ENCODE data around the gene DIS3L.
"Not testable (repeated sequence)": the region's sequence is repeated elsewhere in the genome, so short reads cannot be mapped to it uniquely, and the experiment has no call there.

The DIS3L gene

DNA sequence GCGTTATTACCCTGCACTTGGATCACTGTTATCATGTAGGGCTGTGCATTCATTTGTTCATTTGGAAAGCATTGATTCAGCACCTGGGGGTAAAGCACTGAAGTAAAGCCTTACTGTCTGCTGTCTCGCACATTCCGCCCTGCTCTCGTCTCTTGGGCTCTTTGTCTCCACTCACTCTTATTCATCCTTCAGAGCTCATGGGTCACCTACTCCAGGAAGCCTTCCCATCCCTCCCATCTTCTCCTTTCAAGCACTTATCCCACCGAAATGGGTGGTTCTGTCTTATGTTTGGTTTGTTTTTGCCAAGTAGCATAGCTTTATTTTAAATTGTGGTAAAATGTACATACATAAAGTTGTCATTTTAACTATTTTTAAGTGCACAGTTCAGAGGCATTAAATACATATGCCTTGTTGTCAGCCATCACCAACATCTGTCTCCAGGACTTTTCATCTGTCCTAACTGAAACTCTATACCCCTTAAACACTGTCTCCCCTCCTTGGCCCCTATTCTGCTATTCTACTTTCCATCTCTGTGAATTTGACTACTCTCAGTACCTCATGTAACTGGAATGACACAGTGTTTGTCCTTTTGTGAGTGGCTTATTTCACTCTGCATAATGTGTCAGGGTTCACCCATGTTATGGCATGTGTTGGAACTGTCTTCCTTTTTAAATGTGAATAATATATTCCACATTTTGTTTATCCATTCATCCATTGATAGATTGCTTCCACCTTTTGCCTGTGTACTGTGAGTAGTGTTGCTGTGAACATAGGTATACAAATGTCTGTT, 9.3 kb downstream of the DIS3L start:
- Histone ChIP-seq H3K27ac (ENCODE audit: low read length, poor library complexity, severe bottlenecking) (no peak overlapping the region), H2BK15ac (ENCODE audit: low read depth, poor library complexity, severe bottlenecking) (no peak overlapping the region), H3K23ac (ENCODE audit: low read length in 2 of 2) (no peak overlapping the region), H2AFZ (ENCODE audit: low read depth, low read length) (no peak overlapping the region), H2BK5ac (ENCODE audit: low read depth, low read length, poor library complexity, severe bottlenecking) (no peak overlapping the region), H3K9me3 (ENCODE audit: control insufficient read depth, low read length) (no peaks in the 10 kb centered on the region), H3K4me2 (ENCODE audit: low read length, poor library complexity, severe bottlenecking) (no peak overlapping the region), H4K8ac (ENCODE audit: low read length) (no peak overlapping the region), H3K9ac (ENCODE audit: low read length) (peak overlapping the region; percentile 57), H3K36me3 (ENCODE audit: control insufficient read depth in 1 of 2, insufficient read depth in 2 of 2, low read depth in 1 of 2, low read length in 2 of 2) (peaks cover 12 to 15% of the 10 kb centered on the region in 2 experiments), H3K4ac (ENCODE audit: low read depth in 1 of 2, low read length in 2 of 2) (no peak overlapping the region), H3K18ac (ENCODE audit: low read depth in 1 of 2, low read length in 2 of 2) (no peak overlapping the region), H3K4me3 (ENCODE audit: insufficient read depth in 1 of 2, low read depth in 1 of 2, low read length in 2 of 2) (no peak overlapping the region), H3K27me3 (ENCODE audit: control insufficient read depth in 1 of 2, insufficient read depth in 1 of 2, low read length in 2 of 2) (no peaks in the 10 kb centered on the region), H2BK120ac (ENCODE audit: low read depth, low read length) (no peak overlapping the region), H3K79me1 (replicated peaks; ENCODE audit: low read length, poor library complexity, severe bottlenecking) (peaks cover 15% of the 10 kb centered on the region), H3K14ac (ENCODE audit: low read length in 2 of 2) (no peak overlapping the region), H4K91ac (ENCODE audit: low read length) (no peak overlapping the region), H2BK12ac (ENCODE audit: low read length in 2 of 2) (no peak overlapping the region), H2AK5ac (ENCODE audit: low read length, severe bottlenecking) (no peak overlapping the region), H3K4me1 (ENCODE audit: control insufficient read depth, insufficient read depth, low read depth, low read length) (peaks cover 3% of the 10 kb centered on the region)
- no peak for DNase-seq
- WGBS, result 100% methylated on average over 4 of the region's 5 CpGs

GRCh38 chr15:66304425-66304824, 11.1 kb downstream of the DIS3L start:
- H3K79me1 ChIP-seq (replicated peaks; ENCODE audit: low read length, poor library complexity, severe bottlenecking); H3K4me2 ChIP-seq (ENCODE audit: low read length, poor library complexity, severe bottlenecking); H3K4ac ChIP-seq (ENCODE audit: low read depth in 1 of 2, low read length in 2 of 2); H3K14ac ChIP-seq (ENCODE audit: low read length in 2 of 2); H2AK5ac ChIP-seq (ENCODE audit: low read length, severe bottlenecking); H3K27me3 ChIP-seq (ENCODE audit: control insufficient read depth in 1 of 2, insufficient read depth in 1 of 2, low read length in 2 of 2); H2BK120ac ChIP-seq (ENCODE audit: low read depth, low read length); H2BK5ac ChIP-seq (ENCODE audit: low read depth, low read length, poor library complexity, severe bottlenecking); H3K4me1 ChIP-seq (ENCODE audit: control insufficient read depth, insufficient read depth, low read depth, low read length); H3K9ac ChIP-seq (ENCODE audit: low read length); H3K4me3 ChIP-seq (ENCODE audit: insufficient read depth in 1 of 2, low read depth in 1 of 2, low read length in 2 of 2); H3K27ac ChIP-seq (ENCODE audit: low read length, poor library complexity, severe bottlenecking); H3K23ac ChIP-seq (ENCODE audit: low read length in 2 of 2); H3K9me3 ChIP-seq (ENCODE audit: control insufficient read depth, low read length); H2BK12ac ChIP-seq (ENCODE audit: low read length in 2 of 2); DNase-seq; H3K18ac ChIP-seq (ENCODE audit: low read depth in 1 of 2, low read length in 2 of 2); H2AFZ ChIP-seq (ENCODE audit: low read depth, low read length); H4K91ac ChIP-seq (ENCODE audit: low read length); H4K8ac ChIP-seq (ENCODE audit: low read length); H2BK15ac ChIP-seq (ENCODE audit: low read depth, poor library complexity, severe bottlenecking): not testable (repeated sequence)
- peaks cover 5 to 24% of the 10 kb centered on the region in 2 experiments for H3K36me3 ChIP-seq (ENCODE audit: control insufficient read depth in 1 of 2, insufficient read depth in 2 of 2, low read depth in 1 of 2, low read length in 2 of 2)
- 97% methylated on average over 9 of the region's 10 CpGs for WGBS

DNA sequence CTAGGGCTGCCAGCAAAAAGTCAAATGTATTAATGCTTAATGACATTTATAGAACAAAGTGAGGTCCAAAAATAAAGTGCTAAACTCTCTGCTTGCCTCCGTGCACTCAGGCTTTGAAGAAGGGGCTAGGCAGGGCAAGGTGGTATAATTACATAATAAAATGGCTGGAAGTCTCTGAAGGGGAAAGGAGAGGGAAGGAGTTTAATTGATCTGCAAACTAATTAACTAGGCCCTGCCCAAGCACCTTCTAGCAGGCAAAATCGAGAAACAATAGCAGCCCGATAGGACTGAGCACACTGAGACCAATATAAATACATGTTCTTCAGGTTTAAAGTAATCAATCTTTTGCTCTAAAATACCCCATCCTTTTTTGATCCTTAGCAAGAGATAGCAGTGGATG, 13.0 kb downstream of the DIS3L start:
- Histone ChIP-seq H4K8ac (ENCODE audit: low read length) (no peak overlapping the region), H3K79me1 (replicated peaks; ENCODE audit: low read length, poor library complexity, severe bottlenecking) (peaks cover 5% of the 10 kb centered on the region), H3K4me2 (ENCODE audit: low read length, poor library complexity, severe bottlenecking) (no peak overlapping the region), H3K9ac (ENCODE audit: low read length) (no peak overlapping the region), H2BK5ac (ENCODE audit: low read depth, low read length, poor library complexity, severe bottlenecking) (no peak overlapping the region), H3K18ac (ENCODE audit: low read depth in 1 of 2, low read length in 2 of 2) (no peak overlapping the region), H3K27me3 (ENCODE audit: control insufficient read depth in 1 of 2, insufficient read depth in 1 of 2, low read length in 2 of 2) (no peaks in the 10 kb centered on the region), H2BK15ac (ENCODE audit: low read depth, poor library complexity, severe bottlenecking) (no peak overlapping the region), H3K36me3 (ENCODE audit: control insufficient read depth in 1 of 2, insufficient read depth in 2 of 2, low read depth in 1 of 2, low read length in 2 of 2) (peaks cover 7 to 43% of the 10 kb centered on the region in 2 experiments), H3K23ac (ENCODE audit: low read length in 2 of 2) (no peak overlapping the region), H2BK120ac (ENCODE audit: low read depth, low read length) (no peak overlapping the region), H3K27ac (ENCODE audit: low read length, poor library complexity, severe bottlenecking) (no peak overlapping the region), H3K14ac (ENCODE audit: low read length in 2 of 2) (no peak overlapping the region), H3K4ac (ENCODE audit: low read depth in 1 of 2, low read length in 2 of 2) (no peak overlapping the region), H4K91ac (ENCODE audit: low read length) (no peak overlapping the region), H2AK5ac (ENCODE audit: low read length, severe bottlenecking) (no peak overlapping the region), H3K4me3 (ENCODE audit: insufficient read depth in 1 of 2, low read depth in 1 of 2, low read length in 2 of 2) (no peak overlapping the region), H3K4me1 (ENCODE audit: control insufficient read depth, insufficient read depth, low read depth, low read length) (no peaks in the 10 kb centered on the region), H2BK12ac (ENCODE audit: low read length in 2 of 2) (no peak overlapping the region), H3K9me3 (ENCODE audit: control insufficient read depth, low read length) (no peaks in the 10 kb centered on the region), H2AFZ (ENCODE audit: low read depth, low read length) (no peak overlapping the region)
- 91% methylated on average over 3 of the region's 3 CpGs for WGBS
- DNase-seq, result no peak

- DNase-seq, result no peak
- Histone ChIP-seq H2AK5ac (ENCODE audit: low read length, severe bottlenecking) (no peak overlapping the region), H3K23ac (ENCODE audit: low read length in 2 of 2) (no peak overlapping the region), H3K9ac (ENCODE audit: low read length) (no peak overlapping the region), H2BK12ac (ENCODE audit: low read length in 2 of 2) (no peak overlapping the region), H3K14ac (ENCODE audit: low read length in 2 of 2) (no peak overlapping the region), H2AFZ (ENCODE audit: low read depth, low read length) (no peak overlapping the region), H2BK120ac (ENCODE audit: low read depth, low read length) (no peak overlapping the region), H3K4me3 (ENCODE audit: insufficient read depth in 1 of 2, low read depth in 1 of 2, low read length in 2 of 2) (no peak overlapping the region), H2BK15ac (ENCODE audit: low read depth, poor library complexity, severe bottlenecking) (no peak overlapping the region), H3K4ac (ENCODE audit: low read depth in 1 of 2, low read length in 2 of 2) (no peak overlapping the region), H2BK5ac (ENCODE audit: low read depth, low read length, poor library complexity, severe bottlenecking) (no peak overlapping the region), H4K8ac (ENCODE audit: low read length) (no peak overlapping the region), H3K4me2 (ENCODE audit: low read length, poor library complexity, severe bottlenecking) (no peak overlapping the region), H3K18ac (ENCODE audit: low read depth in 1 of 2, low read length in 2 of 2) (no peak overlapping the region), H3K27me3 (ENCODE audit: control insufficient read depth in 1 of 2, insufficient read depth in 1 of 2, low read length in 2 of 2) (no peaks in the 10 kb centered on the region), H4K91ac (ENCODE audit: low read length) (no peak overlapping the region), H3K27ac (ENCODE audit: low read length, poor library complexity, severe bottlenecking) (no peak overlapping the region), H3K9me3 (ENCODE audit: control insufficient read depth, low read length) (no peaks in the 10 kb centered on the region), H3K79me1 (replicated peaks; ENCODE audit: low read length, poor library complexity, severe bottlenecking) (no peaks in the 10 kb centered on the region), H3K36me3 (ENCODE audit: control insufficient read depth in 1 of 2, insufficient read depth in 2 of 2, low read depth in 1 of 2, low read length in 2 of 2) (peaks cover 7 to 57% of the 10 kb centered on the region in 2 experiments), H3K4me1 (ENCODE audit: control insufficient read depth, insufficient read depth, low read depth, low read length) (no peaks in the 10 kb centered on the region)
- WGBS, result 98% methylated on average over 3 of the region's 3 CpGs
Observed at GRCh38 chr15:66308531-66308930, 15.2 kb downstream of the DIS3L start.
